ENCODE results near the gene YPEL2. TPM values are rescaled to one million over a fixed set of nuclear protein-coding genes. Genes with fewer than 3 reads are reported as not detected.
"Not testable (repeated sequence)": the region's sequence is repeated elsewhere in the genome, so short reads cannot be mapped to it uniquely, and the experiment has no call there.

YPEL2 gene
- total RNA-seq, 1 donor from 2014 or later: 5.3 TPM

DNA sequence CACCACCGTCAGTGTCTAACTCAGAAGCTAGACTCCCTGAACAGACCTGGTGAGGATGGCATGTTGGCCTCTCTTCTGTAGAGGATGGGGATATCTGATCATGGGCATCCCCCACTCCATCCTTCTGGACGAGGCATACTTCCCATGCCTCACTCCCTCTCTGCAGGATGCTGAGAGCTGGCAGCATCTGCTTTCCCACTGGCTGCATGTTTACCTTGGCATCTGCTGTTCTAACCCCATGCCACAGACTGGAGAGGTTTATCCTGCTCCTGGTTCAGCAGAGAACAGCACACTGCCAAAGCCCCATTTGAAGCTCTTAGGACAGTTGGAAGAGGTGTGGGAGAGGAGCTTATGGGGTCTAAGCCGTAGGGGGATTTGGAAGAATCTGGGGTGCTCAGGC lies 46.0 kb downstream of the YPEL2 start:
- Mint-ChIP-seq H3K4me3 (ENCODE audit: low read depth) (no peak overlapping the region), H3K9me3 (no peaks in the 10 kb centered on the region), H3K4me1 (ENCODE audit: low read depth) (peaks cover 47% of the 10 kb centered on the region), H3K36me3 (ENCODE audit: low read depth) (peaks cover 9% of the 10 kb centered on the region), H3K27me3 (ENCODE audit: low read depth) (no peaks in the 10 kb centered on the region), H3K27ac (no peak overlapping the region)
- DNase-seq (ENCODE audit: low spot score): no peak
- intact Hi-C loops (cut with micrococcal nuclease): no loop called here

DNA sequence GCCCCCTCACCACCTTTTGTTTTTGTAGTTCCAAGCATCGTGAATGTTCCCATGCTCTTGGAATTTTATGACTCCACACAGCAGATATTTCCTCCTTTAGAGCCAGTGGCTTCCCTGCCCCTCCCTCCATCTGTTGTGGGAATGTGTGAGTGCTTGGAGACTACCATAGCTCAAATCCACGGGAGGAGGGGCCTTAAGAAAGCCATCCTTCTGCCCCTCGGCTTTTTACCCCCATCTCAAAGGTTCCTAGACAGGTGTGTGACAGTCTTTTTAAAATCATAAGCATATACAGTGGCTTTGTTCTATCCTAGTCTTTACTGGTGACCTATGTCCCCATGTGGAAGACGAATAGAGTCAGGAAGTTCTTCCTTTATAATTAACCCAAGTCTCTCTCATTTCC lies 47.2 kb downstream of the YPEL2 start:
- peaks cover 35% of the 10 kb centered on the region for H3K4me1 Mint-ChIP-seq (ENCODE audit: low read depth)
- DNase-seq (ENCODE audit: low spot score): no peak
- no peaks in the 10 kb centered on the region for H3K27me3 Mint-ChIP-seq (ENCODE audit: low read depth)
- no peak overlapping the region for H3K4me3 Mint-ChIP-seq (ENCODE audit: low read depth)
- no peak overlapping the region for H3K27ac Mint-ChIP-seq
- intact Hi-C loops (cut with micrococcal nuclease): no loop called here
- H3K36me3 Mint-ChIP-seq (ENCODE audit: low read depth): peaks cover 8% of the 10 kb centered on the region
- H3K9me3 Mint-ChIP-seq: no peaks in the 10 kb centered on the region

DNA sequence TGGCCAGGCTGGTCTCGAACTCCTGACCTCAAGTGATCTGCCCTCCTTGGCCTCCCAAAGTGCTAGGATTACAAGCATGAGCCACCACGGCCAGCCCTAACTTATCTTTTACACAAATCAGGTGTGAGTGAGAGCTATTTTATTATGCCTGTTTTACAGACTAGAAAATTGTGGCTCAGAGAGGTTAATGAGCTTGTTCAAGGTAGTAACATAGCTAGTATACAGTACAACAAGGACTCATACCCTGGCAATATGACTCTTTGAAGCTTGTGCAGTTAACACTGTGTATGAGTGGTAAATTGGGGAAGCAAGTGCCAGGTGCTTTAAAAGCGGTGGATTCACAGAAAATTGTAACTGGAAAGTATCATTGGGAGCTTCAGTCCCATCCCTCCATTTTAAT lies 49.0 kb downstream of the YPEL2 start:
- Mint-ChIP-seq H3K9me3 (no peaks in the 10 kb centered on the region), H3K27me3 (ENCODE audit: low read depth) (no peaks in the 10 kb centered on the region)
- intact Hi-C loops (cut with micrococcal nuclease): no loop called here

DNA sequence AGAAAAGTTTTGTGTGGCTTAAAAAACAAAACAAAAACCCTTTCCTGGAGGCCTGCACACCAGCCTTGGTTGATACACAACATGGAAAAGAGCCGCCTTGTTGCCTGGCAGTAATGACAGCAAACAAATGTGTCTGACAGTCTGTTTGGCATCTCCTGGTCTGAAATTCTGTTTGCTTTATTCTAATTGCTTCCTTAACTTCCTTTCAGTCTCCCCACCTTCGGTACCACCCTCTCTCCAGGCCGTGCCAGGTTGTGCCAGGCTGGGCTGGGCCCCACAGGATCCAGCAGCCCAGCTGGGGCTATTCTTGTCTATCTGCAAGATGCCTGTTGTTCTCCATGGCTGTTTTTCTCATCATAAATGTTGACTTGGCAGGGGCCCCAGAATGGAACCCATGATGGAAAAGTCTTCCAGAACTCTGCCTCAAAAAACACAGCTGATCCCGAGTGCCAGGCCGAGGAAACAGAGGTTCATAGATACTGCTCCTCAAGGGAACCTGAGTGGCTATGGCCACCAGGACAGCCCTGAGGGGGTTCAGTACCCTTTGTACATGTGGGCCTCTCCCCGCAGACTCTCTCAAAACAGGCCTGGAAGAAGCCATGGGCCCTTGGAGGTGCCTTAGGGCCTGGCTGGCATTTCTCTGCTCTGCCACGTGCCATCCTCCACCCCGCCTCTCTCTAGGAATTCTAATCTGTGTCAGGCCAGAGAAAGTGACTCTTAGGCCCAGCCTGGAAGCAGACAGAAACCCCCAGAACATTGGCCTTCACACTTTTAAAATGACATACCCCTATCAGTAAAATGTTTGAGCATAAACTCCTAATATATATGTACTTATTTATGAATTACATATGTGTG lies 50.5 kb downstream of the YPEL2 start:
- H3K4me3 Mint-ChIP-seq (ENCODE audit: low read depth): no peak overlapping the region
- DNase-seq (ENCODE audit: low spot score): no peak
- H3K27ac Mint-ChIP-seq: no peak overlapping the region
- peaks cover 9% of the 10 kb centered on the region for H3K4me1 Mint-ChIP-seq (ENCODE audit: low read depth)
- no peaks in the 10 kb centered on the region for H3K27me3 Mint-ChIP-seq (ENCODE audit: low read depth)
- H3K36me3 Mint-ChIP-seq (ENCODE audit: low read depth): peaks cover 4% of the 10 kb centered on the region
- intact Hi-C loops (cut with micrococcal nuclease): no loop called here
- H3K9me3 Mint-ChIP-seq: no peaks in the 10 kb centered on the region

More for the DNA sequence above, 49.0 kb downstream of the YPEL2 start:
- H3K27ac Mint-ChIP-seq: no peak overlapping the region
- no peak overlapping the region for H3K4me3 Mint-ChIP-seq (ENCODE audit: low read depth)
- peaks cover 17% of the 10 kb centered on the region for H3K4me1 Mint-ChIP-seq (ENCODE audit: low read depth)
- H3K36me3 Mint-ChIP-seq (ENCODE audit: low read depth): peaks cover 4% of the 10 kb centered on the region
- DNase-seq (ENCODE audit: low spot score): no peak

DNA sequence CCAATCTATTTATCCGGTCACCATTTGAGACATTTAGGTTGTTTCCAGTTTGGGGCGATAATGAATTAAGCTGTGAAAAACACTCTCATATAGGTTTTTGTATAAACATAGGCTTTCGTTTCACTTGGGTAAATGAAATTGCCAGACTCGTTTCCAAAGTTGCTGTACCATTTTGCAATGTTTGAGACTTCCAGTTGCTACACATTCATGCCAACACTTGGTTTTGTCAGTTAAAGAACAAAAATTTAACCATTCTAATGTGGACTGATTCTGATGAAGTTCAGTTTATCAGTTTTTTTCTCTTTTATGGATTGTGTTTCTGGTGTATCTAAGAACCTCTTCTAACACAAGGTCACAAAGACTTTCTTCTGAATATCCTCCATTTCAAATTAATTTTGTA lies 52.4 kb downstream of the YPEL2 start:
- intact Hi-C loops (cut with micrococcal nuclease): no loop called here
- H3K4me1 Mint-ChIP-seq (ENCODE audit: low read depth): peaks cover 9% of the 10 kb centered on the region
- H3K36me3 Mint-ChIP-seq (ENCODE audit: low read depth): peaks cover under 1% of the 10 kb centered on the region
- H3K27ac Mint-ChIP-seq: no peak overlapping the region
- no peaks in the 10 kb centered on the region for H3K27me3 Mint-ChIP-seq (ENCODE audit: low read depth)
- H3K4me3 Mint-ChIP-seq (ENCODE audit: low read depth): no peak overlapping the region
- DNase-seq (ENCODE audit: low spot score): no peak
- H3K9me3 Mint-ChIP-seq: no peaks in the 10 kb centered on the region

DNA sequence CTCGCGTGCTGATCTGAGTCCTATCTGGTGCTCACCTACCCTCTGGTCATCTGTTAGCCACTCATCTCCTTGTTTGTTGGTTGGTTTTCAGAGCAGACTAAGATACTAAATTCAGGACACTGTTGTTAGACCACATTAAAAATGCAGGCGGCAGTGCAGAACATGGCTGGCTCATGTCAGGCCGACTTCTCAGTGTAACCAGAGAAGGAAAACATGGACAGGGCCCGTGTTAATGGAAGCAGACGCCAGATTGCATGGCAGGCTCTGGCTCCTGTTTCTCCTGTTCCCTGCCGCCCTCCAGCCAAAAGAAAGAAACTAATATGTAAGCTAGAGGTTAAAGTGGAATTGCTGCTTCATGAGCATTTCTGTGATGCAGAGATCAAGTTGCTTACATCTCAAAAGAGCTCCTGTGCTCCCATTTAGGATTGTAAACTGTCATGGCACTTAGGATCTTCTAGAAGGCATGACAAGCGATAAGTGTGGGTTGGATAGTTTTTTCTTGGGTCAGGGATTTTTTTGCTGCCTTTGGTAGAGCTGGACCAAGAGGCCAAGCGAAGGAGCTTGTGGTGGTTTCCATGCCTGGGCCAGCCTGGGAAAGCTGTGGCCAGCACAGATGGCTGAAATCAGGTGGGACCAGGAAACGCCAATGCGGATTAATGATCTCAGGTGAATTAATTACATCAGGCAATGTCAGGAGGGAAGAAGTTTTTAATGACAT lies 56.1 kb downstream of the YPEL2 start:
- no peaks in the 10 kb centered on the region for H3K9me3 Mint-ChIP-seq
- no peak for DNase-seq (ENCODE audit: low spot score)
- no peaks in the 10 kb centered on the region for H3K4me1 Mint-ChIP-seq (ENCODE audit: low read depth)
- peaks cover 6% of the 10 kb centered on the region for H3K36me3 Mint-ChIP-seq (ENCODE audit: low read depth)
- no peak overlapping the region for H3K27ac Mint-ChIP-seq
- H3K27me3 Mint-ChIP-seq (ENCODE audit: low read depth): no peaks in the 10 kb centered on the region
- intact Hi-C loops (cut with micrococcal nuclease): no loop called here
- no peak overlapping the region for H3K4me3 Mint-ChIP-seq (ENCODE audit: low read depth)

DNA sequence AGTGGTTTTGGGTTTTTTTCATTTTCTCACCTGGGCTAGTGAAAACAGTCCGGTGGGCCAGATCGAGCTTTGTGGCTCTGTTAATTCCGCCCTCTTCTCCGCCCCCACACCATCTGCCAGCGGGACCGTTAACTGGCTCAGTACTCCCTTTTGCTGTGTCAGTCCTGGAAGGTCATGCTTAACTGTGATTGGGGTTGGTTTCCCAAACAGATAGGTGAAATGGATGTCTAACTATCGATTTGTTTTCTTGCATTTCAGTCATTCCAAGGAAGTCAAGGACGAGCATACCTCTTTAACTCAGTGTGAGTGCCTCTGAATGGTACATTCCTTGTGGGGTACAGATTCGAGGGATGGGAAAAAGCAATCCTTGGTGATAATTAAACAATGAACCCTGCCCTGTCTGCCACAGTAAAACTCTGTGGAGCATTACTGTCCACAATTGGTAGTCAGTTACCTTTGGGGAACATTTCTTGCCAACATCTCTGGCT lies 56.7 kb downstream of the YPEL2 start:
- Mint-ChIP-seq H3K4me3 (ENCODE audit: low read depth) (no peak overlapping the region), H3K36me3 (ENCODE audit: low read depth) (peaks cover 11% of the 10 kb centered on the region), H3K27me3 (ENCODE audit: low read depth) (no peaks in the 10 kb centered on the region), H3K9me3 (no peaks in the 10 kb centered on the region), H3K27ac (no peak overlapping the region), H3K4me1 (ENCODE audit: low read depth) (no peaks in the 10 kb centered on the region)
- intact Hi-C loops (cut with micrococcal nuclease): no loop called here
- no peak for DNase-seq (ENCODE audit: low spot score)

DNA sequence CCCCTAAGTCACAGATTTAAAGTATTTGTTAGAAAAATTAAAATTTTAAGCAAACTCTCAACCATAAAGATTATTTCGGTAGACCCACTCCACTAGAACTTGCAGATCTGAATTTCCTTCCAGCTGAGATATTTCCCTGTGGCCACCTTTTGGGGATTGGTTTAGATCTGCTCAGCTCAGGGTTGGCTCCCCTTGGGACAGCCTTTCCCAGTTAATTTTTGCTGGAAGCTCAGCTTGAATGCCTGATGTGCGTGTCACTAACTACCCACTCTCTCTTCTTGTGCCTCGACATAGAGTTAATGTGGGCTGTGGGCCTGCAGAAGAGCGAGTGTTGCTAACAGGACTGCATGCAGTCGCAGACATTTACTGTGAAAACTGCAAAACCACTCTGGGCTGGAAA lies 57.6 kb downstream of the YPEL2 start:
- intact Hi-C loops (cut with micrococcal nuclease): no loop called here
- H3K9me3 Mint-ChIP-seq: no peaks in the 10 kb centered on the region
- H3K27ac Mint-ChIP-seq: no peak overlapping the region
- no peak for DNase-seq (ENCODE audit: low spot score)
- H3K4me3 Mint-ChIP-seq (ENCODE audit: low read depth): no peak overlapping the region
- H3K36me3 Mint-ChIP-seq (ENCODE audit: low read depth): peaks cover 11% of the 10 kb centered on the region
- no peaks in the 10 kb centered on the region for H3K27me3 Mint-ChIP-seq (ENCODE audit: low read depth)
- H3K4me1 Mint-ChIP-seq (ENCODE audit: low read depth): no peaks in the 10 kb centered on the region

DNA sequence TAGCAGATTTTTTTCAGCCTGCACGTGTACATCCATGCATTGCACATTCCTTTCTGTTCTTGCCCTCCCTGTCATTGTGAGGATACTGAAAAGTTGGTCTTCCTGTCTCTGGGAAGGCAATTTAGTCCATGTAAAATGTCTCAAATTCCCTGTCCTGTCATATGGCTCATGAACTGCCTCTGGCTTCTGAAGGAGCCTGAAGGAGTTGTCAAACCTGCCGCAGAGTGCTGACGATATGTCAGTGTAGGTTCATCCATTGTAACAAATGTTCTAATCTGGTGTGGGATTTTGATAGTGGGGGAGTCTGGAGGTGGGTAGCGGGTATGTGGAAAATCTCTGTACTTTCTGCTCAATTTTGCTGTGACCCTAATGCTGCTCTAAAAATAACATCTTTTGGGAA lies 59.6 kb downstream of the YPEL2 start:
- no peak for DNase-seq (ENCODE audit: low spot score)
- intact Hi-C loops (cut with micrococcal nuclease): no loop called here
- H3K4me1 Mint-ChIP-seq (ENCODE audit: low read depth): no peaks in the 10 kb centered on the region
- no peaks in the 10 kb centered on the region for H3K27me3 Mint-ChIP-seq (ENCODE audit: low read depth)
- H3K27ac Mint-ChIP-seq: no peak overlapping the region
- peaks cover 11% of the 10 kb centered on the region for H3K36me3 Mint-ChIP-seq (ENCODE audit: low read depth)
- H3K9me3 Mint-ChIP-seq: no peaks in the 10 kb centered on the region
- H3K4me3 Mint-ChIP-seq (ENCODE audit: low read depth): no peak overlapping the region

DNA sequence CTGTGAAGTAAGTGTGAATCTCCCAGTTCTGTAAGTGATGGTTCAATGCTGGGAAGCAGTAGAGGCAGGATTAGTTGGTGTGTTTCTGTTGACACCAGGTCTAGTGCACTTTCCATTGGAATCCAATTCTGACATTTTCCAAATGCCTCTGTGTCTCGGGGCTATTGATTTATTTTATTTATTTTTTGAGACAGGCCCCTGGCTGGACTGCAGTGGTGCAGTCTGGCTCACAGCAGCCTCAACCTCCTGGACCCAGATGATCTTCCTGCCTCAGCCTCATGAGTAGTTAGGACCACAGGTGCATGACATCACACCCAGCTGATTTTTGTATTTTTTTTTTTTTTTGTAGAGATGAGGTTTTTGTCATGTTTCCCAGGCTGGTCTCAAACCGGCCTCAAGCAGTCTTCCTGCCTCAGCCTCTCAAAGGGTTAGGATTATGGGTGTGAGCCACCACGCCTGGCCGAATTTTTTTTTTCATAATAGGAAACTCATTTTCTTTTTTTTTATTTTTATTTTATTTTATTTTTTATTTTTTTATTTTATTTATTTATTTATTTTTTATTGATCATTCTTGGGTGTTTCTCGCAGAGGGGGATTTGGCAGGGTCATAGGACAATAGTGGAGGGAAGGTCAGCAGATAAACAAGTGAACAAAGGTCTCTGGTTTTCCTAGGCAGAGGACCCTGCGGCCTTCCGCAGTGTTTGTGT lies 61.7 kb downstream of the YPEL2 start:
- no peaks in the 10 kb centered on the region for H3K4me1 Mint-ChIP-seq (ENCODE audit: low read depth)
- H3K36me3 Mint-ChIP-seq (ENCODE audit: low read depth): peaks cover 11% of the 10 kb centered on the region
- no peak for DNase-seq (ENCODE audit: low spot score)
- no peaks in the 10 kb centered on the region for H3K9me3 Mint-ChIP-seq
- H3K27ac Mint-ChIP-seq: no peak overlapping the region
- no peak overlapping the region for H3K4me3 Mint-ChIP-seq (ENCODE audit: low read depth)
- intact Hi-C loops (cut with micrococcal nuclease): no loop called here
- H3K27me3 Mint-ChIP-seq (ENCODE audit: low read depth): no peaks in the 10 kb centered on the region

DNA sequence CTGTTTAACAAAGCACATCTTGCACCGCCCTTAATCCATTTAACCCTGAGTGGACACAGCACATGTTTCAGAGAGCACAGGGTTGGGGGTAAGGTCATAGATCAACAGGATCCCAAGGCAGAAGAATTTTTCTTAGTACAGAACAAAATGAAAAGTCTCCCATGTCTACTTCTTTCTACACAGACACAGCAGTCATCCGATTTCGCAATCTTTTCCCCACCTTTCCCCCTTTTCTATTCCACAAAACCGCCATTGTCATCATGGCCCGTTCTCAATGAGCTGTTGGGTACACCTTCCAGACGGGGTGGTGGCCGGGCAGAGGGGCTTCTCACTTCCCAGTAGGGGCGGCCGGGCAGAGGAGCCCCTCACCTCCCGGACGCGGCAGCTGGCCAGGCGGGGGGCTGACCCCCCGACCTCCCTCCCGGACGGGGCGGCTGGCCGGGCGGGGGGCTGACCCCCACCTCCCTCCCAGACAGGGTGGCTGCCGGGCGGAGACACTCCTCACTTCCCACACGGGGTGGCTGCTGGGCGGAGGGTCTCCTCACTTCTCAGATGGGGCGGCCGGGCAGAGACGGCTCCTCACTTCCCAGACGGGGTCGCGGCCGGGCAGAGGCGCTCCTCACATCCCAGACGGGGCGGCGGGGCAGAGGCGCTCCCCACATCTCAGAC lies 62.4 kb downstream of the YPEL2 start:
- H3K9me3 Mint-ChIP-seq; H3K4me3 Mint-ChIP-seq (ENCODE audit: low read depth); H3K27ac Mint-ChIP-seq; DNase-seq (ENCODE audit: low spot score); H3K4me1 Mint-ChIP-seq (ENCODE audit: low read depth); intact Hi-C loops (cut with micrococcal nuclease); H3K27me3 Mint-ChIP-seq (ENCODE audit: low read depth): not testable (repeated sequence)
- H3K36me3 Mint-ChIP-seq (ENCODE audit: low read depth): peaks cover 11% of the 10 kb centered on the region

DNA sequence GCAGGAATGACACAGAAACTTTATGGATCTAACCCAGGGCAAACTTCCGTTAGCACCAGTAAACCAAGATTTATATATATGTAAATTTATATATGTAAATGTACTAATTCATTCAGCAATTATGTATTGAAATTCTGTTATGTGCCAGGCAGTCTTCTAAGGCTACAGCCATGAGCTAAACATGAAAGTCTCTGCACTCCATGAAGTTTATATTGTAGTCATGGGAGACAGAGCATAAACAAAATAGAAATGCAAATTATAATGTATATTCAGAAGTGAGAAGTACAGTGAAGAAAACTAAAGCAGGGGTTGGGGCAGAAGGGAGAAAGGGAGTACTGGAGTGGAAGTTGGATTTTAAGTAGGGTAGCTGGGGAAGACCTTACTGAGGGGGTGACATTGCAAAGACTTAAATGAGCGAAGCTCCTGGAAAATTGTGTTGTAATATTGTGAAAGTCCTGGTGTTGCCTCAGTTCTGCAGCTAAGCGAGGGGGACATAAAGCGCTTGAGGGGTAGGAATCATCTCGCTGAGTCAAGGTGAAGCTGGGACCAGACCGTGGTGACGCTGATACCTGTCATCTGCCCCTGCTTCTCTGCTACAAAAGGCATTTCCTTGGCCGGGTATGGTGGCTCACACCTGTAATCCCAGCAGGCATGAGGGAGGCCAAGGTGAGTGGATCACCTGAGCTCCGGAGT lies 64.8 kb downstream of the YPEL2 start:
- H3K36me3 Mint-ChIP-seq (ENCODE audit: low read depth): peaks cover 8% of the 10 kb centered on the region
- no peaks in the 10 kb centered on the region for H3K9me3 Mint-ChIP-seq
- H3K27ac Mint-ChIP-seq: no peak overlapping the region

More for the DNA sequence above, 64.8 kb downstream of the YPEL2 start:
- DNase-seq (ENCODE audit: low spot score): no peak
- intact Hi-C loops (cut with micrococcal nuclease): no loop called here
- no peaks in the 10 kb centered on the region for H3K27me3 Mint-ChIP-seq (ENCODE audit: low read depth)
- no peak overlapping the region for H3K4me3 Mint-ChIP-seq (ENCODE audit: low read depth)
- H3K4me1 Mint-ChIP-seq (ENCODE audit: low read depth): no peaks in the 10 kb centered on the region

Measured in activated T-helper 2 cell treated with anti-CD3 and anti-CD28 coated beads, Interferon-gamma antibody, Interleukin-2, Interleukin-4, amounts not matched to agents 10 μg/mL and 5 μg/mL and 100 μg/mL, durations not matched to agents 14 hours and 24 hours and 36 hours (primary cell).